Activated CD8-positive, alpha-beta memory T cell treated with anti-CD3 and anti-CD28 coated beads for 1 hour (primary cell): Measurements from ENCODE around the gene ANKRD30BL.
"Not testable (repeated sequence)": the region's sequence is repeated elsewhere in the genome, so short reads cannot be mapped to it uniquely, and the experiment has no call there.

Experiments
- DNase-seq, 2 donors: peaks; one replicate each; pipeline ENCODE4 v3.0.0-alpha.2; 2020; ENCODE audit warnings: low read depth in 1 of 2; ENCODE audit errors: extremely low read depth in 1 of 2

ANKRD30BL gene

GRCh38 chr2:132161161-132162124, at the start of gene ANKRD30BL:
Gene ANKRD30BL (minus strand): TSS chr2:132161952. CDS start chr2:132161705, 247 bp downstream.
- DNase-seq, result not testable (repeated sequence)

GRCh38 chr2:132202866-132203265, 41.1 kb upstream of the ANKRD30BL start:
- not testable (repeated sequence) for DNase-seq

- DNase-seq, result not testable (repeated sequence)
Observed at GRCh38 chr2:132192854-132193253, 31.1 kb upstream of the ANKRD30BL start.

- DNase-seq, result not testable (repeated sequence)
Observed at GRCh38 chr2:132167100-132167499, 5.3 kb upstream of the ANKRD30BL start.

GRCh38 chr2:132162125-132162660, 441 bp upstream of the ANKRD30BL start:
- not testable (repeated sequence) for DNase-seq

- DNase-seq, result not testable (repeated sequence)
Observed at GRCh38 chr2:132146774-132147173, 15.0 kb downstream of the ANKRD30BL start.
